ENCODE measurements around the gene KLHL2.

Gene KLHL2

GRCh38 chr4:165177725-165178666 lies 29.4 kb upstream of the KLHL2 start:
- TF ChIP-seq CTCF (IDR thresholded peaks at IDR 0.05) = no peak

GRCh38 chr4:165184220-165184619 lies 23.1 kb upstream of the KLHL2 start:
- TF ChIP-seq CTCF (IDR thresholded peaks at IDR 0.05) = no peak

GRCh38 chr4:165185448-165185847 lies 21.9 kb upstream of the KLHL2 start:
- TF ChIP-seq CTCF (IDR thresholded peaks at IDR 0.05) = no peak

- TF ChIP-seq CTCF (IDR thresholded peaks at IDR 0.05) = no peak
These were observed 16.6 kb upstream of the KLHL2 start for GRCh38 chr4:165190591-165191347.

- no peak for TF ChIP-seq CTCF (IDR thresholded peaks at IDR 0.05)
These were observed 16.1 kb upstream of the KLHL2 start for GRCh38 chr4:165191348-165191656.

GRCh38 chr4:165191814-165192499 lies 15.4 kb upstream of the KLHL2 start:
- no peak for TF ChIP-seq CTCF (IDR thresholded peaks at IDR 0.05)

- TF ChIP-seq CTCF (IDR thresholded peaks at IDR 0.05) = no peak
These were observed 14.9 kb upstream of the KLHL2 start for GRCh38 chr4:165192500-165192898.
